ENCODE measurements around the gene CRISPLD2.
"Not testable (repeated sequence)": the region's sequence is repeated elsewhere in the genome, so short reads cannot be mapped to it uniquely, and the experiment has no call there.

GRCh38 chr16:84856203-84856581, 36.4 kb downstream of the CRISPLD2 start:
- TF ChIP-seq CTCF (IDR thresholded peaks at IDR 0.05 in 8 of 11, conservative IDR thresholded peaks at IDR 0.05 in 3 of 11); POLR2AphosphoS5 (IDR thresholded peaks at IDR 0.05): not testable (repeated sequence)

All from spleen (tissue), 7 donors.